Heart left ventricle (tissue), 16 donors: ENCODE measurements around the gene ADGRA1. TPM values are rescaled to one million over a fixed set of nuclear protein-coding genes. Genes with fewer than 3 reads are reported as not detected.

Source experiments
- ATAC-seq, 4 donors: fragments of 200-7000 bp; cut with Tn5 transposase; one replicate each; pipeline ENCODE4 v1.9.1; 2020 to 2022; ENCODE audit warnings: moderate library complexity in 4 of 4, mild to moderate bottlenecking in 3 of 4, moderate number of reproducible peaks in 1 of 4
- DNase-seq, 5 donors: peaks; one replicate each; pipeline ENCODE4 v3.0.0-alpha.2; 2020
- H3K27ac ChIP-seq, 12 donors: fragments of 200-600 bp; sonication (generic) in 4 of 12; one replicate each; pipeline versions ENCODE4 v1.5.0 to v1.8.0; 2016 to 2022; ENCODE audit warnings: mild to moderate bottlenecking in 2 of 12
- H3K27me3 ChIP-seq, 9 donors: fragments of 200-600 bp; sonication (generic) in 2 of 9; one replicate each; pipeline versions ENCODE4 v1.5.1 to v1.8.0; 2016 to 2022; ENCODE audit warnings: mild to moderate bottlenecking in 3 of 9
- H3K36me3 ChIP-seq, 9 donors: fragments of 200-600 bp; sonication (generic) in 2 of 9; one replicate each; pipeline versions ENCODE4 v1.5.0 to v1.8.0; 2018 to 2022; ENCODE audit warnings: mild to moderate bottlenecking in 2 of 9
- H3K4me1 ChIP-seq, 12 donors: fragments of 200-600 bp; sonication (generic) in 4 of 12; one replicate each; pipeline versions ENCODE4 v1.5.0 to v1.8.0; 2016 to 2022; ENCODE audit warnings: mild to moderate bottlenecking in 3 of 12
- H3K4me3 ChIP-seq, 12 donors: fragments of 200-600 bp; sonication (generic) in 4 of 12; one replicate each; pipeline versions ENCODE4 v1.5.0 to v1.8.0; 2017 to 2022; ENCODE audit warnings: mild to moderate bottlenecking in 9 of 12, moderate library complexity in 4 of 12
- H3K9me3 ChIP-seq, 12 donors: fragments of 200-600 bp; sonication (generic) in 4 of 12; one replicate each; pipeline versions ENCODE4 v1.5.0 to v1.8.0; 2016 to 2022; ENCODE audit warnings: mild to moderate bottlenecking in 1 of 12
- CTCF ChIP-seq, 12 donors: fragments of 200-600 bp; sonication (generic) in 4 of 12; IDR thresholded peaks; one replicate each; pipeline versions ENCODE4 v1.5.0 to v1.8.0; 2018 to 2022; ENCODE audit warnings: antibody characterized with exemption in 12 of 12, mild to moderate bottlenecking in 5 of 12
- POLR2A ChIP-seq, 2 donors: fragments of 450-650 bp; IDR thresholded peaks; one replicate each; pipeline ENCODE4 v1.6.1; 2017; ENCODE audit warnings: antibody characterized with exemption in 2 of 2, mild to moderate bottlenecking in 2 of 2, moderate library complexity in 2 of 2
- WGBS, 4 donors: extraction: QIAGEN DNeasy Blood & Tissue Kit in 2 of 4; methylation state at CpG; one replicate each; pipeline versions ENCODE4 v1.1.5 to v1.1.7; 2013 to 2018; 5-methylcytosine and 5-hydroxymethylcytosine counted together
- intact Hi-C, 10 donors: fragments of 100-400 bp; cut with DNase I; formaldehyde crosslinking; loops; one replicate each; pipeline versions ENCODE4 v1.11.1 to v1.14.2; 2022
- polyA plus RNA-seq, 2 donors: library from polyadenylated mRNA; stranded (reverse); fragments of 200-250 nt; gene quantifications; one replicate each; pipeline ENCODE4 v1.2.3, GENCODE V29; 2013
- total RNA-seq, 9 donors: library from RNA; depleted of rRNA in 2 of 9; stranded (reverse); fragments of >200 nt in 2 of 9; fragmentation: NEBNext Ultra II Directional in 3 of 9; extraction: Animal tissue kit (Norgen Biotek cat#: 25700) in 3 of 9; gene quantifications; one replicate each; pipeline versions ENCODE4 v1.1.0 to v1.2.4, GENCODE V29; 2016 to 2023
- donor health status: ischemic (EF 13 %, LVEDD 7.1; RV severe dilation, severe dysfunction).
- donor health status: healthy with polysubstance abuse.
- donor health status: DM: no; HTN: yes; CAD: no.
- donor health status: DM: no; HTN: no; CAD: no.
- donor health status: ischemic (EF 25% LVEDD 6.9; RV normal size, moderate dysfunction).
- donor health status: ischemic (EF 25% LVEDD 5.7; RV mildly dilated, moderate dysfunction).
- donor health status: healthy.
- donor health status: DM: yes; HTN: yes; CAD: no.
- donor health status: ischemic (EF 35%, LVEDD 5.7; RV mildly dilated, moderate dysfunction).
- donor health status: nonischemic (EF 11% LVEDD 7.7; RV severe dilation, severe dysfunction).
- donor health status: DM: yes; HTN: yes; CAD: no.
- donor health status: PGD.
- donor health status: ischemic (EF 29% LVEDD 5.4; RV normal size, mild dysfunction).
- donor health status: nonischemic (EF 23%, LVEDD 6.1; RV moderate dilation, normal function).

ADGRA1 gene
- total and polyA plus RNA-seq, 11 donors = 0.03 to 0.19 (median 0.13) TPM; not detected in 8

GRCh38 chr10:133159950-133160825, 72.5 kb downstream of the ADGRA1 start, which contains the start of gene KNDC1:
Gene KNDC1 (plus strand): TSS chr10:133160219. CDS start chr10:133160468, 249 bp downstream.
- WGBS, 4 donors = 0 to 1% (median 1%) methylated on average over 35 to 108 of the region's 108 CpGs
- no peaks in the 10 kb centered on the region for H3K36me3 ChIP-seq
- peak in 2 of 4 donors; percentile 49 to 69 for ATAC-seq
- DNase-seq = peak in 1 of 5 donors; percentile 26
- no peaks in the 10 kb centered on the region for H3K9me3 ChIP-seq
- TF ChIP-seq POLR2A (IDR thresholded peaks at IDR 0.05) (no peak), CTCF (IDR thresholded peaks at IDR 0.05) (no peak)
- intact Hi-C loops = no loop called here
- H3K4me1 ChIP-seq = peaks cover 0 to 21% (median 11%) of the 10 kb centered on the region in 12 donors
- no peak within 1 kb of the TSS for H3K27ac ChIP-seq
- H3K4me3 ChIP-seq = peak within 1 kb of the TSS; percentile 23 to 72 (median 51)
- peaks cover 14 to 51% (median 30%) of the 10 kb centered on the region in 9 donors for H3K27me3 ChIP-seq

- intact Hi-C loops = no loop called here
- H3K4me3 ChIP-seq = peak overlapping the region in 11 of 12 donors; percentile 39 to 72 (median 53)
- no peak for ATAC-seq
- WGBS, 4 donors = 2 to 5% (median 4%) methylated on average over 14 to 29 of the region's 29 CpGs
- H3K27ac ChIP-seq = no peak overlapping the region
- H3K36me3 ChIP-seq = no peaks in the 10 kb centered on the region
- no peaks in the 10 kb centered on the region for H3K9me3 ChIP-seq
- H3K4me1 ChIP-seq = peaks cover 0 to 21% (median 11%) of the 10 kb centered on the region in 12 donors
- no peak for DNase-seq
- TF ChIP-seq POLR2A (IDR thresholded peaks at IDR 0.05) (no peak), CTCF (IDR thresholded peaks at IDR 0.05) (no peak)
- peaks cover 14 to 53% (median 30%) of the 10 kb centered on the region in 9 donors for H3K27me3 ChIP-seq
Measured at GRCh38 chr10:133160826-133161471, 73.2 kb downstream of the ADGRA1 start.

- no peak for TF ChIP-seq POLR2A (IDR thresholded peaks at IDR 0.05)
- no peak for TF ChIP-seq CTCF (IDR thresholded peaks at IDR 0.05)
- DNase-seq (peak in 1 of 5 donors; percentile 19), ATAC-seq (no peak)
- Histone ChIP-seq H3K4me1 (peaks cover 0 to 21% (median 11%) of the 10 kb centered on the region in 12 donors), H3K4me3 (peak overlapping the region in 2 of 12 donors; percentile 59 to 72), H3K27ac (no peak overlapping the region), H3K27me3 (peaks cover 14 to 53% (median 30%) of the 10 kb centered on the region in 9 donors), H3K9me3 (no peaks in the 10 kb centered on the region), H3K36me3 (no peaks in the 10 kb centered on the region)
- intact Hi-C loops = no loop called here
- 42 to 53% (median 48%) methylated on average over 23 to 33 of the region's 33 CpGs for WGBS, 4 donors
Measured at GRCh38 chr10:133161486-133162109, 73.9 kb downstream of the ADGRA1 start.
